ENCODE measurements around the gene UBE2Q2. TPM values are rescaled to one million over a fixed set of nuclear protein-coding genes. Genes with fewer than 3 reads are reported as not detected.

The UBE2Q2 gene
- total RNA-seq, 4 donors from 2014 or later = 15.1 to 21.2 (median 19.3) TPM

- Histone ChIP-seq H3K36me3 (peaks cover 18% of the 10 kb centered on the region), H3K27ac (no peak overlapping the region), H3K4me3 (no peak overlapping the region), H3K9me3 (no peaks in the 10 kb centered on the region), H3K4me1 (no peaks in the 10 kb centered on the region), H3K27me3 (no peaks in the 10 kb centered on the region)
- TF ChIP-seq POLR2AphosphoS5 (IDR thresholded peaks at IDR 0.05) (no peak), POLR2A (IDR thresholded peaks at IDR 0.05) (no peak), EP300 (IDR thresholded peaks at IDR 0.05) (no peak)
- TF ChIP-seq, protein P1, sequence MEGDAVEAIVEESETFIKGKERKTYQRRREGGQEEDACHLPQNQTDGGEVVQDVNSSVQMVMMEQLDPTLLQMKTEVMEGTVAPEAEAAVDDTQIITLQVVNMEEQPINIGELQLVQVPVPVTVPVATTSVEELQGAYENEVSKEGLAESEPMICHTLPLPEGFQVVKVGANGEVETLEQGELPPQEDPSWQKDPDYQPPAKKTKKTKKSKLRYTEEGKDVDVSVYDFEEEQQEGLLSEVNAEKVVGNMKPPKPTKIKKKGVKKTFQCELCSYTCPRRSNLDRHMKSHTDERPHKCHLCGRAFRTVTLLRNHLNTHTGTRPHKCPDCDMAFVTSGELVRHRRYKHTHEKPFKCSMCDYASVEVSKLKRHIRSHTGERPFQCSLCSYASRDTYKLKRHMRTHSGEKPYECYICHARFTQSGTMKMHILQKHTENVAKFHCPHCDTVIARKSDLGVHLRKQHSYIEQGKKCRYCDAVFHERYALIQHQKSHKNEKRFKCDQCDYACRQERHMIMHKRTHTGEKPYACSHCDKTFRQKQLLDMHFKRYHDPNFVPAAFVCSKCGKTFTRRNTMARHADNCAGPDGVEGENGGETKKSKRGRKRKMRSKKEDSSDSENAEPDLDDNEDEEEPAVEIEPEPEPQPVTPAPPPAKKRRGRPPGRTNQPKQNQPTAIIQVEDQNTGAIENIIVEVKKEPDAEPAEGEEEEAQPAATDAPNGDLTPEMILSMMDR (IDR thresholded peaks at IDR 0.05) = no peak
- no peak for DNase-seq (ENCODE audit: low spot score in 2 of 2)
- 91% methylated on average over 2 of the region's 2 CpGs for WGBS
Observed at GRCh38 chr15:75895731-75896130, 52.5 kb downstream of the UBE2Q2 start.

- DNase-seq (ENCODE audit: low spot score in 2 of 2) = no peak
- Histone ChIP-seq H3K27me3 (no peaks in the 10 kb centered on the region), H3K27ac (no peak overlapping the region), H3K36me3 (peaks cover 7% of the 10 kb centered on the region), H3K4me1 (peaks cover 17% of the 10 kb centered on the region), H3K9me3 (no peaks in the 10 kb centered on the region), H3K4me3 (no peak overlapping the region)
- TF ChIP-seq POLR2A (IDR thresholded peaks at IDR 0.05) (no peak), POLR2AphosphoS5 (IDR thresholded peaks at IDR 0.05) (no peak), EP300 (IDR thresholded peaks at IDR 0.05) (no peak)
- TF ChIP-seq, protein P1 (IDR thresholded peaks at IDR 0.05) = no peak
Observed at GRCh38 chr15:75900577-75900976, 57.3 kb downstream of the UBE2Q2 start.

GRCh38 chr15:75902129-75902557, 58.9 kb downstream of the UBE2Q2 start:
- DNase-seq (ENCODE audit: low spot score in 2 of 2) = no peak
- Histone ChIP-seq H3K4me3 (no peak overlapping the region), H3K36me3 (peaks cover 7% of the 10 kb centered on the region), H3K27ac (no peak overlapping the region), H3K27me3 (no peaks in the 10 kb centered on the region), H3K4me1 (peaks cover 17% of the 10 kb centered on the region), H3K9me3 (no peaks in the 10 kb centered on the region)
- TF ChIP-seq POLR2A (IDR thresholded peaks at IDR 0.05) (no peak), EP300 (IDR thresholded peaks at IDR 0.05) (no peak), POLR2AphosphoS5 (IDR thresholded peaks at IDR 0.05) (no peak)
- TF ChIP-seq, protein P1 (IDR thresholded peaks at IDR 0.05) = no peak
- WGBS = 38% methylated on average over 8 of the region's 8 CpGs

DNA sequence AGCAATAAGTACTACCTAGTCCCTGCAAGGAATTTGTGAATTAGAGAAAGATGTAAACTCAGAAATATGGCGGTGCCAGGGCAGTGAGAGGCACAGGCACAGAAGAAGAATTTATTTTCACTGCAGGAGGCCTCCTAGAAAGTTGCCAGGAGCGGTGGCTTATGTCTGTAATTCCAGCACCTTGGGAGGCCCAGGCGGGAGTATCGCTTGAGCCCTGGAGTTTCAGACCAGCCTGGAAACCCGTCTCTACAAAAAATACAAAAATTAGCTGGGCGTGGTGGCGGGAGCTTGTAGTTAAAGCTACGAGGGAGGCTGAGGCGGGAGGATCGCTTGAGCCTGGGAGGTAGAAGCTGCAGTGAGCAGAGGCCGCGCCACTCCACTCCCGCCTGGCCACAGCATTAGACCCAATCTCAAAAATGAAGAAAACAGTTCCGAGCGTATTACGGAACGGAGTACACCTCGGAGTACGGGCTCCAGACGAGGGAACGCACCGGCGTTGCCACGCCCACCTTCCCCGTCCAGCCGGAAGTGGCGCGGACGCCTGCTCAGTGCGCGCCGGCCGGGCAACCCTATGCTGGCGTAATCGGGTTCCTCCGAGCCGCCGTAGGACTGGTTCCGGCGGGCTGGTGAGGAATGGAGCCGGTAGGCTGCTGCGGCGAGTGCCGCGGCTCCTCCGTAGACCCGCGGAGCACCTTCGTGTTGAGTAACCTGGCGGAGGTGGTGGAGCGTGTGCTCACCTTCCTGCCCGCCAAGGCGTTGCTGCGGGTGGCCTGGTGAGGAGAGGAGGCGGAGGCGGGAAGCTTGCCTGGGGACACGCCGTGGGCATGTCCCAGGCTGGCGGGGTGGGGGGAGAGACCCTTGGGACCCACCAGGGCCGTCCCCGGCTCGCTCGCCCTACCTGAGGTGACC, 60.3 kb downstream of the UBE2Q2 start, which contains the start of gene FBXO22:
FBXO22 (plus strand) TSS at position 548 of the 909 bp plus-strand sequence; CDS start at position 634, 86 bp downstream.
- 5% methylated on average over 27 of the region's 63 CpGs for WGBS
- peak within 1 kb of the TSS; percentile 97 for H3K4me3 ChIP-seq

More for the DNA sequence above, 60.3 kb downstream of the UBE2Q2 start, which contains the start of gene FBXO22:
- Histone ChIP-seq H3K27ac (peak within 1 kb of the TSS; percentile 92), H3K4me1 (peaks cover 17% of the 10 kb centered on the region), H3K27me3 (no peaks in the 10 kb centered on the region), H3K9me3 (no peaks in the 10 kb centered on the region), H3K36me3 (peaks cover 11% of the 10 kb centered on the region)
- DNase-seq (ENCODE audit: low spot score in 2 of 2) = peak; percentile 92 to 94
- TF ChIP-seq POLR2AphosphoS5 (IDR thresholded peaks at IDR 0.05) = peak in 2 of 3 donors; percentile 76 to 96
- TF ChIP-seq EP300 (IDR thresholded peaks at IDR 0.05) = no peak
- TF ChIP-seq, protein P1 (IDR thresholded peaks at IDR 0.05) = no peak
- TF ChIP-seq POLR2A (IDR thresholded peaks at IDR 0.05) = peak in 1 of 2 donors; percentile 63

Data from suprapubic skin (tissue), 4 donors.